Measurements from ENCODE around the gene SCRN3.

SCRN3 gene

GRCh38 chr2:174438146-174438886 is 42.8 kb downstream of the SCRN3 start:
- Mint-ChIP-seq H3K4me3 (no peak overlapping the region), H3K4me1 (ENCODE audit: low read depth) (no peaks in the 10 kb centered on the region), H3K9me3 (no peaks in the 10 kb centered on the region), H3K27me3 (no peaks in the 10 kb centered on the region), H3K27ac (no peak overlapping the region), H3K36me3 (ENCODE audit: low read depth) (peaks cover 52% of the 10 kb centered on the region)
- DNase-seq, result no peak

DNA sequence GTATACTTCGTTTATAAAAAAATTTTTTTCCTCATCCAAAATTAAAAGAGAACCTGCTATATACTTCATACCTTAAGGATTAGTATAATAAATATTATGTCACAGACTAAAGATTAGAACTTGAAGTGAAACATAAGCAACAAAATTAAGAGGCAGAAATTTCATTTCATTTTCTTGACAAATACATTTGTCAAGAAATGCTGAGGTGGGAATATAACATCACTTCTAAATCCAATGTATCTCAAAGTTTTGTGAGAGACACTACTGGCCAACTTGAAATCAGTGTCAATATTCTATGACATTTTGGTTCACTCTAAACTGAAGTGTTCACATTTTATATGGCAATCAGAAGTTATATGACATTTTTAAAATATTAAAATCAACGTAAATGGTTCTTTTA is 43.8 kb downstream of the SCRN3 start:
- H3K27ac Mint-ChIP-seq, result no peak overlapping the region
- H3K27me3 Mint-ChIP-seq, result no peaks in the 10 kb centered on the region
- H3K36me3 Mint-ChIP-seq (ENCODE audit: low read depth), result peaks cover 49% of the 10 kb centered on the region
- no peaks in the 10 kb centered on the region for H3K9me3 Mint-ChIP-seq
- no peaks in the 10 kb centered on the region for H3K4me1 Mint-ChIP-seq (ENCODE audit: low read depth)
- no peak overlapping the region for H3K4me3 Mint-ChIP-seq
- no peak for DNase-seq

GRCh38 chr2:174439950-174440349 is 44.4 kb downstream of the SCRN3 start:
- no peaks in the 10 kb centered on the region for H3K4me1 Mint-ChIP-seq (ENCODE audit: low read depth)
- H3K36me3 Mint-ChIP-seq (ENCODE audit: low read depth), result peaks cover 51% of the 10 kb centered on the region
- no peaks in the 10 kb centered on the region for H3K9me3 Mint-ChIP-seq
- DNase-seq, result no peak
- H3K27ac Mint-ChIP-seq, result no peak overlapping the region
- H3K4me3 Mint-ChIP-seq, result no peak overlapping the region
- no peaks in the 10 kb centered on the region for H3K27me3 Mint-ChIP-seq

- H3K36me3 Mint-ChIP-seq (ENCODE audit: low read depth), result peaks cover 53% of the 10 kb centered on the region
- H3K4me3 Mint-ChIP-seq, result no peak overlapping the region
- no peaks in the 10 kb centered on the region for H3K9me3 Mint-ChIP-seq
- DNase-seq, result no peak
- no peak overlapping the region for H3K27ac Mint-ChIP-seq
- H3K4me1 Mint-ChIP-seq (ENCODE audit: low read depth), result no peaks in the 10 kb centered on the region
- no peaks in the 10 kb centered on the region for H3K27me3 Mint-ChIP-seq
These were observed 47.3 kb downstream of the SCRN3 start for GRCh38 chr2:174442546-174443510.

GRCh38 chr2:174444761-174445160 is 49.2 kb downstream of the SCRN3 start:
- H3K4me3 Mint-ChIP-seq, result no peak overlapping the region
- H3K4me1 Mint-ChIP-seq (ENCODE audit: low read depth), result no peaks in the 10 kb centered on the region
- H3K36me3 Mint-ChIP-seq (ENCODE audit: low read depth), result peaks cover 58% of the 10 kb centered on the region
- no peaks in the 10 kb centered on the region for H3K27me3 Mint-ChIP-seq
- no peak for DNase-seq
- H3K9me3 Mint-ChIP-seq, result no peaks in the 10 kb centered on the region
- H3K27ac Mint-ChIP-seq, result no peak overlapping the region

- no peak for DNase-seq
- no peak overlapping the region for H3K27ac Mint-ChIP-seq
- H3K36me3 Mint-ChIP-seq (ENCODE audit: low read depth), result peaks cover 58% of the 10 kb centered on the region
- peaks cover 2% of the 10 kb centered on the region for H3K4me1 Mint-ChIP-seq (ENCODE audit: low read depth)
- H3K4me3 Mint-ChIP-seq, result no peak overlapping the region
- no peaks in the 10 kb centered on the region for H3K27me3 Mint-ChIP-seq
- H3K9me3 Mint-ChIP-seq, result no peaks in the 10 kb centered on the region
These were observed 49.7 kb downstream of the SCRN3 start for GRCh38 chr2:174445248-174445647.

GRCh38 chr2:174446531-174446930 is 51.0 kb downstream of the SCRN3 start:
- Mint-ChIP-seq H3K4me1 (ENCODE audit: low read depth) (peaks cover 7% of the 10 kb centered on the region), H3K27me3 (no peaks in the 10 kb centered on the region), H3K36me3 (ENCODE audit: low read depth) (peaks cover 52% of the 10 kb centered on the region), H3K9me3 (no peaks in the 10 kb centered on the region), H3K27ac (no peak overlapping the region), H3K4me3 (no peak overlapping the region)
- DNase-seq, result no peak

- Mint-ChIP-seq H3K9me3 (no peaks in the 10 kb centered on the region), H3K4me3 (no peak overlapping the region), H3K27me3 (no peaks in the 10 kb centered on the region), H3K36me3 (ENCODE audit: low read depth) (peaks cover 61% of the 10 kb centered on the region), H3K4me1 (ENCODE audit: low read depth) (peaks cover 7% of the 10 kb centered on the region), H3K27ac (no peak overlapping the region)
- DNase-seq, result no peak
These were observed 53.5 kb downstream of the SCRN3 start for GRCh38 chr2:174449033-174449432.

DNA sequence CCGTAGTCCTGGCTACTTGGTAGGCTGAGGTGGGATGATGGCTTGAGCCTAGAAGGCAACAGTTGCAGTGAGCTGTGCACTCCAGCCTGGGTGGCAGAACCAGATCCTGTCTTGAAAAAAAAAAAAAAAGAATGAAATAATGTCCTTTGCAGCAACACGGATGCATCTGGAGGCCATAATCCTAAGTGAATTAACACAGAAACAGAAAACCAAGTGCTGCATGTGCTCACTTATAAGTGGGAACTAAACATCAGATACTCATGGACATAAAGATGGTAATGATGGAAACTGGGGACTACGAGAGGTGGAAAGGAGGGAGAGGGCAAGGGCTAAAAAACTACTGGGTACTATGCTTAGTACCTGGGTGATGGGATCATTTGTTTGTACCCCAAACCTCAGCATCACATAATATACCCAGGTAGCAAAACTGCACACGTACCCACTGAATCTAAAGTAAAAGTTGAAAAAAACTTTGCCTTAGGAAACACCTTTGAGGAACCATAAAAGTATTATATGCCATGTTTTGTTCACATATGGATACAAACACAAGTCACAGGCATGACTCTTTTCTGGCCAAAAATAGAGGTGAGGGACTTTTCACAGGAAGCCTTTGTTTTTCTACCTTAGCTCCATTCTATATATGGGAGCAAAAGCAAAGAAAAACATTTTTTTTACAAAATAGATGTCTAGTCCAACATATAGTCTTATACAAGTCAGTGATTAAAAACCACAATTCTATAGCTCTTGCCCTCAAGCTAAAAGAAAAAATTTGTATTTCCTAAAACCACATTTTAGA is 54.7 kb downstream of the SCRN3 start:
- no peak for DNase-seq

GRCh38 chr2:174454566-174454965 is 59.0 kb downstream of the SCRN3 start:
- H3K4me1 Mint-ChIP-seq (ENCODE audit: low read depth), result peaks cover 7% of the 10 kb centered on the region
- H3K36me3 Mint-ChIP-seq (ENCODE audit: low read depth), result peaks cover 59% of the 10 kb centered on the region
- no peaks in the 10 kb centered on the region for H3K27me3 Mint-ChIP-seq
- DNase-seq, result no peak
- H3K9me3 Mint-ChIP-seq, result no peaks in the 10 kb centered on the region
- H3K4me3 Mint-ChIP-seq, result no peak overlapping the region
- no peak overlapping the region for H3K27ac Mint-ChIP-seq

More for the DNA sequence above, 54.7 kb downstream of the SCRN3 start:
- H3K4me3 Mint-ChIP-seq, result no peak overlapping the region
- H3K9me3 Mint-ChIP-seq, result no peaks in the 10 kb centered on the region
- no peaks in the 10 kb centered on the region for H3K27me3 Mint-ChIP-seq
- peaks cover 57% of the 10 kb centered on the region for H3K36me3 Mint-ChIP-seq (ENCODE audit: low read depth)
- no peak overlapping the region for H3K27ac Mint-ChIP-seq
- H3K4me1 Mint-ChIP-seq (ENCODE audit: low read depth), result peaks cover 7% of the 10 kb centered on the region

GRCh38 chr2:174461221-174461620 is 65.7 kb downstream of the SCRN3 start:
- Mint-ChIP-seq H3K4me1 (ENCODE audit: low read depth) (no peaks in the 10 kb centered on the region), H3K4me3 (no peak overlapping the region), H3K27me3 (no peaks in the 10 kb centered on the region), H3K9me3 (no peaks in the 10 kb centered on the region), H3K27ac (no peak overlapping the region), H3K36me3 (ENCODE audit: low read depth) (peaks cover 27% of the 10 kb centered on the region)
- DNase-seq, result no peak

GRCh38 chr2:174465327-174465726 is 69.8 kb downstream of the SCRN3 start:
- Mint-ChIP-seq H3K9me3 (no peaks in the 10 kb centered on the region), H3K27me3 (no peaks in the 10 kb centered on the region), H3K4me3 (no peak overlapping the region), H3K27ac (no peak overlapping the region), H3K36me3 (ENCODE audit: low read depth) (peaks cover 22% of the 10 kb centered on the region), H3K4me1 (ENCODE audit: low read depth) (no peaks in the 10 kb centered on the region)
- DNase-seq, result no peak

- Mint-ChIP-seq H3K4me3 (no peak overlapping the region), H3K27me3 (no peaks in the 10 kb centered on the region), H3K4me1 (ENCODE audit: low read depth) (peaks cover 7% of the 10 kb centered on the region), H3K27ac (no peak overlapping the region), H3K9me3 (no peaks in the 10 kb centered on the region), H3K36me3 (ENCODE audit: low read depth) (peaks cover 6% of the 10 kb centered on the region)
- no peak for DNase-seq
These were observed 78.3 kb downstream of the SCRN3 start for GRCh38 chr2:174473796-174474195.

- no peak overlapping the region for H3K27ac Mint-ChIP-seq
- H3K4me1 Mint-ChIP-seq (ENCODE audit: low read depth), result peaks cover 9% of the 10 kb centered on the region
- peaks cover 27% of the 10 kb centered on the region for H3K36me3 Mint-ChIP-seq (ENCODE audit: low read depth)
- no peaks in the 10 kb centered on the region for H3K27me3 Mint-ChIP-seq
- no peak for DNase-seq
- H3K4me3 Mint-ChIP-seq, result no peak overlapping the region
- H3K9me3 Mint-ChIP-seq, result no peaks in the 10 kb centered on the region
These were observed 82.2 kb downstream of the SCRN3 start for GRCh38 chr2:174477759-174478158.

Measured in activated T-cell treated with anti-CD3 and anti-CD28 coated beads, Interleukin-2, amount 50 U/mL, for 24 hours (primary cell).